Activated CD4-positive, alpha-beta T cell treated with anti-CD3 and anti-CD28 coated beads, Interleukin-2, amount 50 U/mL, for 1 hour (primary cell): ENCODE results near the gene SURF6.
A peak's percentile ranks its signal among the peaks of the same experiment; 100 is the strongest.
"Not testable (repeated sequence)": the region's sequence is repeated elsewhere in the genome, so short reads cannot be mapped to it uniquely, and the experiment has no call there.

Source experiments
- DNase-seq: peaks from one replicate; pipeline ENCODE4 v3.0.0-alpha.2; 2020

Gene SURF6

DNA sequence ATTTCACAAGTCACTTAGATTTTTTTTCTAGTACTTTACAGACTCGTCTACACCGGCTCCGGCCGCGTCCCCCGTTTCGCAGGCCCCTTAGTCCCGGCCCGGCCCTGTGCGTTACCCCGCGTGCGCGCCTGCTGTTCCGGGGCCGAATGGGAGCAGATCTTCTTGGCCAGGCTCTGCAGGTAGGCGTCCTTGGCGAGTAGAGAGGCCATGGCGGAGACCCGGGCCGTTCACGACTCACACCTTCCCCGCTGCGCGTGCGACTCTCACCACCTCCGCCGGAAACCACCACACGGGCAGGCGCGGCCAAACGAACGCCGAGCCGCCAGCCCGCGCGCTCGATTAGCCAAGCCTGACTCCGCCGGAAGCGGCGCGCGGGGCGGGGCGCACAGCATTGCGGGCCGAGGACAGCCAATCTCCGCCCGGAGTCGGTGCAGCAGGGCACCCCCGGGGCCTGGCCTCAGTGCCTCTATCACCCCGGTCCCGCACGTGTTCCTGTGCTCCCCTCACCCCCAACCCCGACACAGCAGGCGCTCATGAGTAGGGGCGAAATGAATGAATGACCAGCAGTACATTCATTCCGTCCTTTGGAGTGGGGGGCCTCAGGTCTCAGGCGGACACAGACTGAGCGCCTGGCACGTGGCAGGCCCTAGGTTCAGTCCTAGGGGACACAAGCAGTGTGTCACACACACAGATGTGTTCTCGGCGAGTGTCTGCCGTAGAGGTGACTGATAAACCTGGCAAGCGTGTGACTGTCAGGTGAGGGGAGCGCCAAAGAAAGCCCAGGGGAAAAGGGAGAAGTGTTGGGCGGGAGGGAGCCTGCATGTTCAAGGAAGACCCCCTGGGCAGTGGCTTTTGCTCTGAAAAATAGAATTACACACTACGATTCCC lies at the start of gene SURF6:
SURF6 (minus strand) TSS at position 265 of the 888 bp plus-strand sequence; CDS start at position 209, 56 bp downstream.
- peak; percentile 91 for DNase-seq

DNA sequence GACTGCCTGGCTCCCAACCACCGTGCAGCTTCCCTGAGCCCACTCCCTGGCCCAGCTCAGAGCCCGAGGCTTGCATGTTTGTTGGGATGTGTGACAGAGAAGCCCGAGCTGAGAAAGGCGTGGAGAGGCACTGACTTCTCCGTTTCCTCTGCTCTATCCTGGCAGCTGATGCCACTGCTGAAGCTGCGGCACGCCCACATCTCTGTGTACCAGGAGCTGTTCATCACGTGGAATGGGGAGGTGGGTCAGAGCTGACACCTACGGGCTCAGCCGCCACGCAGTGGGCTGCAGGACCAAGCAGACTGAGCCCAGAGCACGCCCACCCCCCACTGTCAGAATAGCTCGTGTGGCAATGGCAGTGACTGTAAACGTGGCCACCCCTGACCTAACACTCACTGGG lies 49.5 kb upstream of the SURF6 start:
- no peak for DNase-seq

DNA sequence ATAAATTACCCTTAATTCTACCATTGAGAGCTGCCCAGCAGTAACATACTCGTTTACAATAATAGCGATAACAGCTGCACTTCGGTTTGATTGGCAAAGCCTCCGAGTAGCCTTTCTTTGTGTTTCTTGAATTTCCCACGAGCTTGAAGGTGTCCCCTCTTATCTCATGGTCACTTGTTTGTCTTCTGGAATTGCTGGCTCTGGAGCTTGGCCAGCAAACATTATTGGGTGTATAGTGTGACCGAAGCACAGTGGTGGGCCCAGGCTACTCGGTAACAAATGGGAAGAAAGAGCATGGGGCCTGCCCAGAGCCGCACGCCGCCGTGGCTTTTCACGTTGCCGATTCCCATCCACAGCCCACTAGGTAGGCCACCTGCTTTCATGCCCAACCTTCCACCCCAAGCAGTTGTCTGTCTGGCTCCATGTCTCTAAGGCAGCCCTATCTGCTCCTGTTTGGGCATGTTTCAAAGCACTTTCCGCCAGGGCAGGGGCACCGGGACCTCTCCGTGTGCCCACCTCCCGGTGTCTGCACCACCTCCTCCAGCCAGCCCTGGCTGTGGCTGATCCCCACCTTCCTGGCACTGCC lies 48.8 kb upstream of the SURF6 start:
- DNase-seq = no peak

DNA sequence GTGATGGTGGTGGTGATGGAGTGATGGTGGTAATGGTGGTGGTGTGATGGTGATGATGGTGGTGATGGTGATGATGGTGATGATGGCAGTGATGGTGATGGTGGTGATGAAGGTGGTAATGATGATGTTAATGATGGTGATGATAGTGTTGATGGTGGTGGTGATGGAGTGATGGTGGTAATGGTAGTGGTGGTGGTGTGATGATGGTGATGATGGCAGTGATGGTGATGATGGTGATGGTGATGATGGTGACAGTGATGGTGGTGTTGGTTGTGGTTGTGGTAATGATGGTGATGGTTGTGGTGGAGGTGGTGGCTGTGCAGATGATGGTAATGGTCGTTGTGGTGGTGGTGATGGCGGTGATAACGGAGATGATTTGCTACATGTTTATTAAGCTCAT lies 47.5 kb upstream of the SURF6 start:
- DNase-seq = no peak

DNA sequence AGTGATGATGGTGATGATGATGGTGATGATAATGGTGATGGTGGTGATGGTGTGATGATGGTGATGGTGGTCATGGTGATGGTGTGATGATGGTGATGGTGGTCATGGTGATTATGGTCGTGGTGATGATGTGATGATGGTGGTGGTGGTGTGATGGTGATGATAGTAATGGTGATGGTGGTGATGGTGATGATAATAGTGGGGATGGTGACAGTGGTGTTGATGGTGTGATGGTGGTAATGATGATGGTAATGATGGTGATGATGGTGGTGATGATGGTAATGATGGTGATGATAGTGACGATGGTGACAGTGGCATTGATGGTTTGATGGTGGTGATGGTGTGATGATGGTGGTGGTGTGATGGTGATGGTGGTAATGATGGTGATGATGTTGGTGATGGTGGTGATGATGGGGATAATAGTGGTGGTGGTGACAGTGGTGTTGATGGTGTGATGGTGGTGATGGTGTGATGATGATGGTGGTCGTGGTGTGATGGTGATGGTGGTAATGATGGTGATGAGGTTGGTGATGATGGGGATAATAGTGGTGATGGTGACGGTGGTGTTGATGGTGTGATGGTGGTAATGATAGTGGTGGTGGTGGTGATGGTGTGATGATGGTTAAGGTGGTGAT lies 46.6 kb upstream of the SURF6 start:
- no peak for DNase-seq

DNA sequence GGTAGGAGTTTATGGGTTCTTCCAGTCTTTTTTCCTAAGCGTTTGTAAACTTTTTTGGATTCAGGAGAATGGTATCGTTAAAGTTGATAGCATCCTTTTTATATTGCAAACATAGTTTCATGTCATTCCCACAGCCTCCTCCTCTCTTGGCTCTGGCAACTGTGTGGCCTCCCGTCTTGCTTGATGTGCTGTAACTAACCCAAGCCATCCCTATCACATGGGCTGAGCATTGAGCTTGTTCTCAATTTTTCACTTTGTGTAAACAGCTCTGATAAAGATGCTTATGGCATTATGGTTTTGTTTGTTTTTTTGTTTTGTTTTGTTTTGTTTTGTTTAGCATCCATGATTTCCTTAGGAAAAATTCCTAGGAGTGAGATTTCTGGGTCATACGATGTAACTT lies 44.7 kb upstream of the SURF6 start:
- DNase-seq = no peak

DNA sequence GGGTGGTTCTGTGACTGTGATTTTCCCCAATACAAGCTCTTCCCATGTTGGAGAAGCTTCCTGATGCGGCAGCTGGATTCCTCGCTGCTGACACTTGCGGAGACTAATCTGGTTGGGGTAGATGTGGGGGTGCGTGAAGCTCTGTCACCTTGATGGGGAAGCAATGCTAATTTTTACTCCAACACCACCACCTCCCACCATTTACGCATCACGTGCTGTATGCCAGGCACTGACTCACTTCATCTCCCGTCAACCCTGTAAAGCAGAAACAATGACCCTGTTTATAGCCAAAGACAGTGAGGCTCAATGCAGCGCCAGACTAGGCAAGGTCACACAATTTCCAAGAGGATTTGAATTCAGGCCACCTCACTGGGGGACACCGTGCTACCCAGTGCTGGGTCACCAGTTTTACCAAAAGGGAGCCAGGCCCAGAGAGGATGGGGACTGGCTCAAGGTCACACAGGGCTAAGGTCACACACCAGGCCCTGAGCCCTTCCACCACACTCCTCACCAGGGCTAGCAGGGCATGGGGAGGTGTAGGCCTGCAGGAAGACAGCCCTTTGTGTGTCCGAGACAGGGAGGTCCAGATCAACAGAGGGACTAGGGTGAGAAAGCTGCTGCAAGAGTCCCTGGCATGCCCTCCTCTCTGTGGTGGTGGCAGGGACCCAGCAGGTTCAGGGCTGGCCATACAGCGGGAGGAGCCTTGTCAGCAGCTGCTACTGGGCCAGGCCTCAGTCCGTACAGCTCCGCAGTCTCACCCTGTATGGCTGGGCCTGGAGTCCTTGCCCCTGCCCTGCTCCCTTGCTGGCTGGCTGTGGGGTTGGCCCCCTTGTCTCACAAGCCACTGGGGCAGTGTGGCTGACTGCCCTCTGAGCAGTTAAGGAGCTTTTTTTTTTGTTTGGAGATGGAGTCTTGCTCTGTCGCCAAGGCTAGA lies 43.4 kb upstream of the SURF6 start:
- no peak for DNase-seq

DNA sequence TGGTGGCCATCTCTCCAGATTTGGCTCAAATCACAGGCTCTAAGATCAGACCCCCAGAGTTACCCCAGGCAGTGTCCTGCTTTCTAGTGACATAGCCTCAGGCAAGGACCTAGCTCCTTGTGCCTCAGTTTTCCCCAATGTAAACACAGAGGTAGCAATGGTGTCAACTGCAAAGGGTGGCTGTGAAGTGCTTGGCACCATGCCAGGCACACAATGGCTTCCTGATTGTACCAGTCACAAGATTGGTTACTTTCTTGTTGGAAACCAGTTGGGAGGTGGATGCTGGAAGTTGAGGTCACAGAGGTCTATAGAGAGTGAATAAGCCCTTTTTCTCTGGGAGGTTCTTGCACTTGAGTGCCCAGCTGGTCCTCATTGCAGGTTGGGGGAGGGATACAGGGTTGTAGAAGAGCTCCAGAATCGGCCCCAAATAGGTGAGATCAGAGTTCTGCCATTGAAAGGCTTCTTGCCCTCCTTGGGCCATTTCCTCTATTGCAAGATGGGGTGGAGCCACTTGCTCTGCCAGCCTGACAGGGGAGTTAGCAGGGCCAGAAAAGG lies 42.5 kb upstream of the SURF6 start:
- no peak for DNase-seq

DNA sequence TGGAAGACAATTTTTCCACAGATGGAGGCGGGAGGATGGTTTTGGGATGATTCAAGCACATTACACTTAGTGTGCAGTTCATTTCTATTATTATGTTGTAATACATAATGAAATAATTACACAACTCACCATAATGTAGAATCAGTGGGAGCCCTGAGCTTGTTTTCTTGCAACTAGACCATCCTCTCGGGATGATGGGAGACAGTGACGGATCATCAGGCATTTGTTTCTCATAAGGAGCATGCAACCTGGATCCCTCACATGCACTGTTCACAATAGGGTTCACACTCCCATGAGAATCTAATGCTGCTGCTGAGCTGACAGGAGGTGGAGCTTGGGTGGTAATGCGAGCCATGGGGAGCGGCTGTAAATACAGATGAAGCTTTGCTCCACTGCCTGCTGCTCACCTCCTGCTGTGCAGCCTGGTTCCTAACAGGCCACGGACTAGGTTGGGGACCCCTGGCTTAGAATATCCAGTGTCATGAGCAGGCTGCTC lies 41.8 kb upstream of the SURF6 start:
- no peak for DNase-seq

DNA sequence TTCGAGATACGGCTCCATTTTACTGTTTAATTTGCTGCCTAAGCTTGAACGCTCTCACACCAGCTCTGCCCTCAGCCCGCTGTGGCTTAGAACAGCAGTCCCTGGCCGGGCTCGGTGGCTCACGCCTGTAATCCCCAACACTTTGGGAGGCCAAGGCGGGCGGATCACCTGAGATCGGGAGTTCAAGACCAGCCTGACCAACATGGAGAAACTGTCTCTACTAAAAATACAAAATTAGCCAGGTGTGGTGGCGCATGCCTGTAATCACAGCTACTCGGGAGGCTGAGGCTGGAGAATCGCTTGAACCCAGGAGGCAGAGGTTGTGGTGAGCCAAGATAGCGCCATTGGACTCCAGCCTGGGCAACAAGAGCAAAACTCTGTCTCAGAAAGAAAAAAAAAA lies 41.3 kb upstream of the SURF6 start:
- not testable (repeated sequence) for DNase-seq

DNA sequence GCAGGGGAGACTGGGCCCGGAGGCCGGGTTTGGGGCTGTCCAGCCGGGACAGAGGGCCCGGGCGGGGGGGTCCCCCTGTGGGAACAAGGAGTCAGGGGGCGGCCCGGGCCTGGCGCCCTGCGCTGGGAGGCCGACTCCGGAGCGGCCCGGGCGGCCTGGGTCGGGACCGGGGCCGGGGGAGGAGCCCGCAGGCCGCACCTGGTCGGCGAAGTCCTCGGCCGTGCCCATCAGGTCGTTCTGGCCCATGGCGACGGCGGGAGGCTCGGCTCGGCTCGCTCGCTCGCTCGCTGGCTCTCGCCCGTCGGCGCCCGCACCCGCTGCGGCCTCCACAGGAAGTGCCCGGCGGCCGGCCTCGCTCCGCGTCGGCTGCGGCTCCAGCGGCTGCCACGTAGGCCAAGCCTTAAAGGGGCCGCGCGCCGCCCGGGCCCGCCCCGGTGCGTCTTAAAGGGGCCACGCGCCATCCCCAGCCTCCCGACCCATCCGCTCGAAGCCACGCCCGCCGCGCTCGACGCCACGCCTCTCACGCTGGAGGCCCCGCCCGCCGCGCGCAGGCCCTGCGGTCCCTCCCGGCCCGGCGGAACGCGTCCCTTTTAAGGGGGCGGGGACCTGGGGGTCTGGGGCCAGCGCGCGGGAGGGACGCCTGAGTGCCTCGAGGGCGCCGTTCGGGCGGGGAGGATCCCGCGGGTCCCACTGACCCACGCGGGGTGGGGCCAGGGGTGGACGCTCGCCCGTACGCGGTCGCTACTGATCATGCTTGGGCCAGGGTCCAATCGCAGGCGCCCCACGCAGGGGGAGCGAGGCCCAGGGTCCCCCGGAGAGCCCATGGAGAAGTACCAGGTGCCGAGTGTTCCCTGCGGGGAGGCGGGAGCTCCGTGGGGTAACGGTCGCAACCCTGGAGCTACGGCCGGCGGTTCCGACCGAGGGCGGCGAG lies 40.0 kb upstream of the SURF6 start, which contains the start of the genes STKLD1 and SURF4:
STKLD1 (plus strand) TSS at position 643 of the 931 bp plus-strand sequence; CDS start at position 751, 108 bp downstream.
SURF4 (minus strand) TSS at position 337 of the 931 bp plus-strand sequence; CDS start at position 246, 91 bp downstream.
- peak; percentile 94 for DNase-seq

DNA sequence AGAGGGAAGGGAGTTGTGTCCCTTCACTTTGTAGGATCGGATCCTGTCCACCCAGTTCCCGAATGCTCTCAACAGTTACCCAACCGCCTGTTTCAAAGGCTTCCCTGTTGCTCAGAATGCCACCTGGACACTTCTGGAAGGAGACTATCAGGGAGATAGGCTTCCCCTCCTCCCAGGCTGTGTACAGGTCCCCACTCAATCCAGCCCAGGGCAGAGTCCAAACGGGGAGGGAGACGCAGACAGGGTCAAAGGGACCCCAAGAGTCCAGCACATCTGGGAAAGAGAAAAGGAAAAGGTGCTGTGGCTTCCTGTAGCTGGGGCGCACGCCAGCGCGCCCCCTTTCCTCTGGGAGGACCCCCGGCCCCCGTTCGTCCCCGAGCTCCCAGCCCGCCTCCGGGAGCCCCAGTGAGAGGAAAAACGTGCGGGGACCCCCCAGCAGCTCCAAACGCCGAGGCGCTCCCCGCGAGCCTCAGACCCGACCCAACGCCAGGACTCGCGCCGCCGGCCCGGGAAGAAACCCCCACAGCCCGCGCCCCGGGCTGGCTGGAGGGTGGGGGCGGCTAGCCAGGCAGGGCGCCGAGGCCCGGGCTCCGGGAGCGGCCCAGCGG lies 39.2 kb upstream of the SURF6 start:
- DNase-seq = no peak

DNA sequence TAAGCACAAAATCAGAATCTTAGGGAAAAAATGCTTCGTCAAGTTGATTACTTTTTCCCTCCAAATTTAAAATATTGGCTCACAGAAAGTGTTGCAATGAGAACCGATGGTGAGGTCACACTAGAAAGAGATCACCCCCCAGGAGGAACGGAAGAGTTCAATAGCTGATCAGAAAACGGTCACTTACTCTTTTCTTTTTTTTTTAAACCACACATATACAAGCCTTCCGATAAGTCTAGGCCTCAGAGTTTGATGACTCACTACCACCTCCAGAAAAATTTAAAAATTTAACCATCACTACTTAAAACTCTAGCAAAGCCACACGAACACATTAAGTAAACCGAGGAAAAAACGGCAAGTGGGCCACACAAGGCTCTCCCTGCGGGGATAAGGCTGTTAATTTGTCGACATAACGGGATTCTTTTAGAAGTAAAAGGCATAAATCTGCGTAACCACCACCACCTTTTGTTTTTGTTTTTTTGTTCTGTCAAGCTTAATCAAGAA lies 38.7 kb upstream of the SURF6 start:
- no peak for DNase-seq

DNA sequence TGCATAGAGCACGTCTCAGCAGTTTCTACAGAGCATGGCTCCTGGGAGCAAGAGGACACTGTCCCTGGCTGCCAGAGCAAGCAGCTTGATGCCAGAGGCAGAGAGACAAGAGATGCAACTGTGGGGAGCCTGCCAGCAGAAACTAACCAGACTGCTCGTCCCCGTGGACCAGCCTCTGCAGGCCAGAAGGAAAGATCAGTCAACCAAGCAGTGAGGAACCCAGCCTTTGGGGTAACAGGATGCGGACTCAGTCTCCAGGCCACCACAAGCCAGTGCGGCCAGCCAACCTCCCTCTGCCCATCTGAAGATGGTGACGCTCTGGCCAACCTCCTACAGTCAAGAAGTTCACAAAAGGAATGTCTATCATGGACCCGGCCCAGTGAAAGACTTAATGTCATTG lies 36.2 kb upstream of the SURF6 start:
- no peak for DNase-seq

DNA sequence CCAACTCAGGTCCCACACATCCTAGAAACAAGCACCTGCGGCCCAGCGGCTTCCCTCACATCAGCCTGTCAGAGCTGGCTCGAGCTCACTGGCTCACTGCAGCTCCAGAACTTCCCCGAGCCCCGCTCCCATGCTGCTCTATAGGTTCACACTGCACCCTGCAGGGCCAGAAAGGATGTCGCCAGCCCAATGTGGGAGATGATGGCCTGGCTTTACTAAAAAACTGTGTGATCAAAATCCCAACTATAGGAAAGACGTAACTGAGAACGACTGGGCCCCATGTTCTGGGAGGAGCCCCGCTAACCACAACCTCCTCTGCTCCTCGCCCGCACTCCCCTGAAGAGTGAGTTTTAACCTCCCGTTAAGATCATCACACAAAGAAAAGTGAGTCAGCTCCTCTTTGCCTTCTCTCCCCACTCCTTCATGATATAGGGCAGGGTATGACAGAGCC lies 35.3 kb upstream of the SURF6 start:
- DNase-seq = peak; percentile 65

DNA sequence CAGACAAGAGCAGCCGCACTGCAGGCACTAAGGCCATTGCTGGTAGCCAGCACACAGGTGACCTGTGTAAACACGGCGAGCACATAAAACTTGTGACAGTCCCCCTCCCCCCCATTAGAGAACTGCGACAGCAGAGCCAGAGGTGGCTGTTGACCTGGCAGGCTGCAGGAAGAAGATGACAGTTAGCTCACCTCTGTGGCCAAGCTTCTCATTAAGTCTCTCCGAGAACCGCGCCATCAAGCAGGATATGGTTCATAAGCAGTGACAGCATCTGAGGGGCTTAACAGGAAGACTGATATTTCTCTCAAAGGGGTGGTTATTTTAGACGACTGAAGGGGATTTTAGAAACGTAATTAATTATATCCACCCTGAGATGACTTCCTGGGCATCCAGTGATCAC lies 34.7 kb upstream of the SURF6 start:
- peak; percentile 38 for DNase-seq

DNA sequence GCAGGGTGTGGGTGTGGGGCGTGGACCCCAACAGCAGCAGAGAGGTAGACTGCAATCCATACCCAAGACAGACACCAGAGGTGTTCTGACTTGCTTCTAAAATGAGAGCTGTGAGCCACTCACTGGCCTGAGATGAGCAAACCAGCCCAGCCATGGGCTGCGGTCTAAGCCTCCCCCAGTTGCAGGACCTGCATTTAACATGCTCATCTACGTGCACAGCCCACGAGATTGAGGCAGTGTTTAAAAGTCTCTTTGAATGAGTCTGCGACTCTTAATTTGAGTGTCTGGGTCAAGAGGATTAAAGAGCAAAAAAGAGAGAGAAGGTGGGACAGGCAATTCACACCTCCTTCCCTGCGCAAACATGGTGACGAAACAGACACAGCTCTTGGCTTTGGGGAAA lies 33.9 kb upstream of the SURF6 start:
- no peak for DNase-seq

DNA sequence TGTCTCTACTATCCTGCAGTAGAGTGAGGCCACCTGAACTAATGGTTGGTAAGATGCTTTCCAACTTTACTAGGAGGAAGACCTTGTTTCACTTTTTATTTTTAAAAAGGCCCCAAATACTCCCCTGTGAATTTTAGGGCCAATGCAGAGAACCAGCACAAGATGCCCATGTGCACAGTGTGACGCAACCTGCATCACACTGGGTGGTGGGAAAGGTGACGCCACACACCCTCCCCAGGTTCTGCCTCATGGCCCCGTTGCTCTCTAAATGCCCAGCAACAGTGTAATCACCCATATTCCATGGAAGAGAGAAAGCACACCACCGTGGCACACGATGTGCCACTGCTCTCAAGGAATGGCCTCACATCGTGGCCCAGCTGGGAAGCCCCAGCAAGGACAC lies 33.4 kb upstream of the SURF6 start:
- no peak for DNase-seq

DNA sequence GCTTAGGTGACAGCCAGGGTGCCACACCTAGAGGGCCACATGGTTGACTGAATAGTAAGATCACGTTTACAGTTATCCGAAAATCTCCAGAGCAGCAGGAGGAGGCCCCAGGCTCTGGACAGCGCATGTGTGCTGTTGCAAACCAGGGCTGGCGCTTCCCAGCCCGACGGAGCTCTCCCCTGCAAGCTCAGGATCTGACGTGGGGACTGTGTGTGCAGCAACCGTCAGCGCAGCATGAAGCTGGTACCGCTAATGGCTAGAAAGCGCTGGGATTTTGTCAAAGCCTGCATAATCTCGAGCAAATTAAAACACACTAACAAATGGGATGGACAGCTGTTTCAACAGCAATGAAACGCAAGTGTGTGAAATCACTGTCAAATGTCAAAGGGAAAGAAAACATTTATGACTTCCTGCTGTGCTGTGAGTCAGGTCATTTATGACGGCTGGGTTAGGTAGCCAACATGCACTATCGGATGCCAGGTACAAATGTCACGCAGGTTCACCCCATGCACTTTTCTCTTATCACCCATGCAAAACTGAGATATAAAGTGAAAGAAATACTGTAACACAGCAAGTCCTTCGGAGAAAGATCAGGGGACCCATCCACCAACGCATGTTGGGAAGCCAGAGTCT lies 32.4 kb upstream of the SURF6 start:
- no peak for DNase-seq

DNA sequence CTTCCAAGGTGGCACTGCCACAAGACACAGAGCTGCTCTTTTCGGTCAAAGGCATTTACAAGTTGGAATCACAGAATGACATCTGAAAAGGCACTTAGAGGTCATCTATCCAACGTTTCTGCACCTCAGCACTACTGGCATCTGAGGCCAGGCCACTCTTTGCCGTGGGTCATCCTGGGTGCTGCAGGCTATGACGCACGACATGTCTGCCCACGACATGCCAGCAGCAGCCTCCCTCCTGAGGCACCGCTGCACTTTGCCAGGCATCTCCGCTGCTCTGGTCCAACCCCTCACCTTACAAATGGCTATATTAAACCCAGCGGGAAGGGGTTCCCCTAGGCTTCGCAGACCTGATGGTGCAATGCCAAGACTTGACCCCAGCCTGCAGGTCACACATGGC lies 31.8 kb upstream of the SURF6 start:
- no peak for DNase-seq
